ENCODE data around the gene RANBP17. TPM values are rescaled to one million over a fixed set of nuclear protein-coding genes. Genes with fewer than 3 reads are reported as not detected.

RANBP17 gene
- total and polyA plus RNA-seq, 2 of the 4 experiments (the other 2 are of a cell fraction) = 8.2 to 29.0 TPM

DNA sequence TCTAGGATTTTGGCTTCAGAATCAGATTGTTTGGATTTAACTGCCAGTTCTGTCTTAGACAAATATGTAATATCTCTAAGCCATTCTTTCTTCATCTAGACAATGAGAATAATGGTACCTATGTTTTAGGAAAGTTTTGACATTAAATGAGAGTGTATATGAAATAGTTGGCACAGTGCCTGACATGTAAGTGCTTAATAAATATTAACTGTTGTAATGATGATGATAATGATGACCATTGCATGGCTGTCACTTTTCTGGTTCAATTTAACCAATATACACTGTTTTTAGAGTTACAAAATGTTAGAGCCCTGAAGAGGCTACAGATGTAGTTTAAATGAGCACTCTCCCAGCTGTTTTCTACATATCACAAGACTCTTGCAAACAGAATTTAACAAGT lies 131.7 kb downstream of the RANBP17 start:
- no TSS peak for BruUV-seq (replicated peaks)
- Histone ChIP-seq H3K23ac (ENCODE audit: low read depth, low read length) (no peak overlapping the region), H3K9me3 (ENCODE audit: control insufficient read depth, insufficient read depth, low read length) (no peaks in the 10 kb centered on the region), H4K8ac (ENCODE audit: low read depth in 2 of 2, low read length in 2 of 2) (no peak overlapping the region), H3K9me1 (ENCODE audit: insufficient read depth, low read length) (no peaks in the 10 kb centered on the region), H3K27ac (ENCODE audit: insufficient read depth, low read length) (no peak overlapping the region), H3K18ac (ENCODE audit: low read depth, low read length) (no peak overlapping the region), H4K20me1 (ENCODE audit: insufficient read depth, low read length) (no peaks in the 10 kb centered on the region), H2BK5ac (ENCODE audit: low read depth, low read length, poor library complexity, severe bottlenecking) (no peak overlapping the region), H4K91ac (ENCODE audit: insufficient read depth, low read depth, low read length) (no peak overlapping the region), H3K9ac (ENCODE audit: low read depth, low read length) (no peak overlapping the region), H3K56ac (ENCODE audit: extremely low read depth, insufficient read depth, low read length) (no peak overlapping the region), H2BK15ac (ENCODE audit: low read depth, low read length) (no peak overlapping the region), H2BK120ac (ENCODE audit: low read depth, low read length) (no peak overlapping the region), H3K4ac (ENCODE audit: low read depth, low read length) (no peak overlapping the region), H3K4me1 (ENCODE audit: control insufficient read depth, insufficient read depth, low read length) (no peaks in the 10 kb centered on the region), H3K4me2 (ENCODE audit: low read depth, low read length) (no peak overlapping the region), H2AK5ac (ENCODE audit: low read depth, low read length) (no peak overlapping the region), H3K36me3 (ENCODE audit: control insufficient read depth, insufficient read depth, low read length) (no peaks in the 10 kb centered on the region), H3K14ac (replicated peaks; ENCODE audit: low read depth, low read length) (no peak overlapping the region), H3K4me3 (ENCODE audit: insufficient read depth, low read depth, low read length) (no peak overlapping the region), H2AK9ac (replicated peaks; ENCODE audit: low read depth, low read length, poor library complexity) (no peak overlapping the region), H3K79me1 (ENCODE audit: low read depth in 1 of 2, low read length in 2 of 2) (no peaks in the 10 kb centered on the region), H2BK20ac (ENCODE audit: low read depth, low read length) (no peak overlapping the region), H4K5ac (ENCODE audit: low read depth, low read length) (no peak overlapping the region), H3K27me3 (ENCODE audit: control insufficient read depth, insufficient read depth, low read length) (no peaks in the 10 kb centered on the region), H2AFZ (replicated peaks; ENCODE audit: low read length, poor library complexity) (no peak overlapping the region)
- in situ Hi-C loops (cut with MboI; ENCODE audit: low sequenced_read_pairs) = loop anchor here (25.0 kb wide), 1 partner anchor 344 kb away; no protein-coding TSS in a partner anchor
- ChIA-PET POLR2A (ENCODE audit: unreplicated experiment) (no interaction called here), CTCF (no interaction called here)
- ATAC-seq (ENCODE audit: low read depth) (no peak), DNase-seq (no peak)
- TF ChIP-seq FOS (IDR thresholded peaks at IDR 0.05; ENCODE audit: low read depth, low read length) = no peak
- no peak for TF ChIP-seq RCOR1 (IDR thresholded peaks at IDR 0.05; ENCODE audit: insufficient replicate concordance, low read length)
- no peak for TF ChIP-seq USF2 (IDR thresholded peaks at IDR 0.05; ENCODE audit: low read depth, low read length)
- no peak for TF ChIP-seq POLR2A (IDR thresholded peaks at IDR 0.05; ENCODE audit: low read depth, low read length)
- TF ChIP-seq, protein P1, sequence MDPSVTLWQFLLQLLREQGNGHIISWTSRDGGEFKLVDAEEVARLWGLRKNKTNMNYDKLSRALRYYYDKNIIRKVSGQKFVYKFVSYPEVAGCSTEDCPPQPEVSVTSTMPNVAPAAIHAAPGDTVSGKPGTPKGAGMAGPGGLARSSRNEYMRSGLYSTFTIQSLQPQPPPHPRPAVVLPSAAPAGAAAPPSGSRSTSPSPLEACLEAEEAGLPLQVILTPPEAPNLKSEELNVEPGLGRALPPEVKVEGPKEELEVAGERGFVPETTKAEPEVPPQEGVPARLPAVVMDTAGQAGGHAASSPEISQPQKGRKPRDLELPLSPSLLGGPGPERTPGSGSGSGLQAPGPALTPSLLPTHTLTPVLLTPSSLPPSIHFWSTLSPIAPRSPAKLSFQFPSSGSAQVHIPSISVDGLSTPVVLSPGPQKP (IDR thresholded peaks at IDR 0.05; ENCODE audit: borderline replicate concordance, low read depth, low read length) = no peak
- no peak for TF ChIP-seq CHD1 (IDR thresholded peaks at IDR 0.05; ENCODE audit: low read depth, low read length)
- intact Hi-C loops (cut with micrococcal nuclease) = loop anchor here (5.0 kb wide), 1 partner anchor 209 kb away; no protein-coding TSS in a partner anchor
- dilution Hi-C loops (cut with HindIII; ENCODE audit: low sequenced_read_pairs, unreplicated experiment) = no loop called here

Measured in IMR-90 (cell line).